C4-2B (cell line): ENCODE data around the gene RINL.

Experiments used
- ZFX ChIP-seq: fragments of 450-650 bp; IDR thresholded peaks from 2 replicates; pipeline ENCODE4 v1.6.1; 2017
- TF ChIP-seq, protein P1 (sequence below): fragments of 450-650 bp; conservative IDR thresholded peaks from 2 replicates; pipeline ENCODE4 v1.5.1; 2017; ENCODE audit warnings: mild to moderate bottlenecking

DNA sequence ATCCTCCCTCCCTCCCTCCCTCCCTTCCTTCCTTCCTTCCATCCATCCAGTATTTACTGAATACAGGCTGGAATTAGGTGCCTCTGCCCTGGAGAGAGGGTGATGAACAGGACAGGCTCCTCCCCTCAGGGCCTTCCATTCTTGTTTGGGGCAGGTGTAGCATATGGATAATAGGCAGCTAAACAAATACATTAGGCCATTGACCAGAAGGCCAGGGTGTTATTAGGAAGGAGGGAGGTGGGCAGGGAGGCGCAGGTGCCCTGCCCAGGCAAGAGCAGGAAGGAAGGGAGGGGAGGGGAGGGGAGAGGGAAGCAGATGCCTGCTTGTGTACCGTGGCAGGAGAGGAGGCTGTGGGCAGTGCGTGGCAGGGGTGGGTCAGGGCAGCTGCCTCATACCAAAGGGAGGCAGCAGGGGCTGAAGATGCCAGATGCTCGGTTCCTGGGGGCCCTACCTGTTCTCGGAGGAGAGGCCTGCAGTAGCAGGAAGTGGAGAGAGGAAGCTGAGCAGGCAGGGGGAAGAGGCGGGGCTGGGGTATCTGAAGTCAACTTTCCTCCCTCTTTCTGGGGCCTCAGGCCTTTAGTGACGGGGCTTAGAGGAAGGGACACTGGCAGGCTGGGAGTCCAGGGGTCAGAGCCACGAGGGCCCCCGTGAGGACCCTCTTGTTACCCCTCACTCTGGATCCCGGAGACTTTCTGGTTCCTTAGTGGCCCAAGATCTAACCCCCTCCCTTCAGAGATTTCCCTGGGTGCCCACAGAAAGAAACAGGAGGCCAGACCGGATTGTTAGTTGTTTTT lies at the start of gene RINL:
- TF ChIP-seq, protein P1, sequence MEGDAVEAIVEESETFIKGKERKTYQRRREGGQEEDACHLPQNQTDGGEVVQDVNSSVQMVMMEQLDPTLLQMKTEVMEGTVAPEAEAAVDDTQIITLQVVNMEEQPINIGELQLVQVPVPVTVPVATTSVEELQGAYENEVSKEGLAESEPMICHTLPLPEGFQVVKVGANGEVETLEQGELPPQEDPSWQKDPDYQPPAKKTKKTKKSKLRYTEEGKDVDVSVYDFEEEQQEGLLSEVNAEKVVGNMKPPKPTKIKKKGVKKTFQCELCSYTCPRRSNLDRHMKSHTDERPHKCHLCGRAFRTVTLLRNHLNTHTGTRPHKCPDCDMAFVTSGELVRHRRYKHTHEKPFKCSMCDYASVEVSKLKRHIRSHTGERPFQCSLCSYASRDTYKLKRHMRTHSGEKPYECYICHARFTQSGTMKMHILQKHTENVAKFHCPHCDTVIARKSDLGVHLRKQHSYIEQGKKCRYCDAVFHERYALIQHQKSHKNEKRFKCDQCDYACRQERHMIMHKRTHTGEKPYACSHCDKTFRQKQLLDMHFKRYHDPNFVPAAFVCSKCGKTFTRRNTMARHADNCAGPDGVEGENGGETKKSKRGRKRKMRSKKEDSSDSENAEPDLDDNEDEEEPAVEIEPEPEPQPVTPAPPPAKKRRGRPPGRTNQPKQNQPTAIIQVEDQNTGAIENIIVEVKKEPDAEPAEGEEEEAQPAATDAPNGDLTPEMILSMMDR: no peak
- no peak for TF ChIP-seq ZFX
